Vagina (tissue), 2 donors: ENCODE data around the gene SPX. TPM values are rescaled to one million over a fixed set of nuclear protein-coding genes. Genes with fewer than 3 reads are reported as not detected.

Experiments used
- DNase-seq, 2 donors: peaks; one replicate each; pipeline ENCODE4 v3.0.0-alpha.2; 2017; ENCODE audit errors: extremely low spot score in 2 of 2
- H3K27ac ChIP-seq: fragments of 200-600 bp; sonication (generic); one replicate; pipeline ENCODE4 v1.5.1; 2019
- H3K27me3 ChIP-seq: fragments of 200-600 bp; sonication (generic); one replicate; pipeline ENCODE4 v1.5.1; 2019
- H3K36me3 ChIP-seq, 2 donors: fragments of 200-600 bp; sonication (generic); one replicate each; pipeline ENCODE4 v1.5.1; 2017 to 2019
- H3K4me1 ChIP-seq: fragments of 200-600 bp; sonication (generic); one replicate; pipeline ENCODE4 v1.5.1; 2019
- H3K4me3 ChIP-seq, 2 donors: fragments of 200-600 bp; sonication (generic); 1 replicate in 1 of 2; 2 replicates in 1 of 2; pipeline ENCODE4 v1.5.1; 2016 to 2019
- H3K9me3 ChIP-seq: fragments of 200-600 bp; sonication (generic); one replicate; pipeline ENCODE4 v1.5.1; 2019
- CTCF ChIP-seq, 3 experiments: fragments of 450-650 bp in 2 of 3; fragments of 200-600 bp in 1 of 3; sonication (generic) in 1 of 3; IDR thresholded peaks; one replicate each; pipeline ENCODE4 v1.5.1; 2017 to 2019; ENCODE audit warnings: antibody characterized with exemption in 3 of 3, mild to moderate bottlenecking in 2 of 3, moderate library complexity in 2 of 3
- POLR2A ChIP-seq, 2 donors: fragments of 450-650 bp; IDR thresholded peaks; one replicate each; pipeline ENCODE4 v1.6.1; 2017; ENCODE audit warnings: antibody characterized with exemption in 2 of 2, mild to moderate bottlenecking in 2 of 2, moderate library complexity in 2 of 2
- POLR2AphosphoS5 ChIP-seq, 2 donors: sonication (generic); formaldehyde crosslinking; IDR thresholded peaks; one replicate each; pipeline ENCODE4 v1.9.0; 2017; ENCODE audit warnings: antibody characterized with exemption in 2 of 2, mild to moderate bottlenecking in 2 of 2, low read depth in 1 of 2; ENCODE audit not compliant: insufficient read depth in 1 of 2
- intact Hi-C: fragments of 100-400 bp; cut with DNase I; formaldehyde crosslinking; loops from one replicate; pipeline ENCODE4 v1.15.1; 2023
- total RNA-seq: library from RNA; depleted of rRNA; stranded (reverse); fragments of >200 nt; gene quantifications from one replicate; pipeline ENCODE4 v1.2.3, GENCODE V29; 2016

The SPX gene
- total RNA-seq, 1 donor from 2014 or later, result not detected

- Histone ChIP-seq H3K4me3 (no peak overlapping the region), H3K9me3 (no peaks in the 10 kb centered on the region), H3K36me3 (no peaks in the 10 kb centered on the region), H3K27me3 (no peaks in the 10 kb centered on the region), H3K27ac (no peak overlapping the region), H3K4me1 (no peaks in the 10 kb centered on the region)
- no peak for TF ChIP-seq CTCF (IDR thresholded peaks at IDR 0.05)
- TF ChIP-seq POLR2AphosphoS5 (IDR thresholded peaks at IDR 0.05; ENCODE audit: insufficient read depth in 1 of 2, low read depth in 1 of 2), result no peak
- no peak for TF ChIP-seq POLR2A (IDR thresholded peaks at IDR 0.05)
- no peak for DNase-seq
- intact Hi-C loops, result no loop called here
Measured at GRCh38 chr12:21545557-21545956, 19.5 kb downstream of the SPX start.

GRCh38 chr12:21546716-21547115, 20.6 kb downstream of the SPX start:
- H3K27me3 ChIP-seq, result no peaks in the 10 kb centered on the region
- TF ChIP-seq POLR2A (IDR thresholded peaks at IDR 0.05), result no peak
- no peak for TF ChIP-seq POLR2AphosphoS5 (IDR thresholded peaks at IDR 0.05; ENCODE audit: insufficient read depth in 1 of 2, low read depth in 1 of 2)
- TF ChIP-seq CTCF (IDR thresholded peaks at IDR 0.05), result no peak
- no peaks in the 10 kb centered on the region for H3K4me1 ChIP-seq
- intact Hi-C loops, result no loop called here
- H3K36me3 ChIP-seq, result no peaks in the 10 kb centered on the region
- DNase-seq, result no peak
- H3K4me3 ChIP-seq, result no peak overlapping the region
- no peak overlapping the region for H3K27ac ChIP-seq
- H3K9me3 ChIP-seq, result no peaks in the 10 kb centered on the region

GRCh38 chr12:21547437-21547836, 21.3 kb downstream of the SPX start:
- H3K4me3 ChIP-seq, result no peak overlapping the region
- no peak overlapping the region for H3K27ac ChIP-seq
- TF ChIP-seq POLR2AphosphoS5 (IDR thresholded peaks at IDR 0.05; ENCODE audit: insufficient read depth in 1 of 2, low read depth in 1 of 2) (no peak), CTCF (IDR thresholded peaks at IDR 0.05) (no peak), POLR2A (IDR thresholded peaks at IDR 0.05) (no peak)
- no peak for DNase-seq
- no peaks in the 10 kb centered on the region for H3K4me1 ChIP-seq
- H3K27me3 ChIP-seq, result no peaks in the 10 kb centered on the region
- intact Hi-C loops, result no loop called here
- H3K9me3 ChIP-seq, result no peaks in the 10 kb centered on the region
- H3K36me3 ChIP-seq, result no peaks in the 10 kb centered on the region

- no peak overlapping the region for H3K4me3 ChIP-seq
Measured at GRCh38 chr12:21551841-21552465, 25.9 kb downstream of the SPX start.

More at GRCh38 chr12:21551841-21552465, 25.9 kb downstream of the SPX start:
- TF ChIP-seq CTCF (IDR thresholded peaks at IDR 0.05) (no peak), POLR2AphosphoS5 (IDR thresholded peaks at IDR 0.05; ENCODE audit: insufficient read depth in 1 of 2, low read depth in 1 of 2) (no peak), POLR2A (IDR thresholded peaks at IDR 0.05) (no peak)
- intact Hi-C loops, result no loop called here
- H3K27me3 ChIP-seq, result no peaks in the 10 kb centered on the region
- H3K27ac ChIP-seq, result no peak overlapping the region
- no peak for DNase-seq
- H3K9me3 ChIP-seq, result no peaks in the 10 kb centered on the region
- H3K4me1 ChIP-seq, result no peaks in the 10 kb centered on the region
- H3K36me3 ChIP-seq, result no peaks in the 10 kb centered on the region
